HEK293 (cell line): ENCODE measurements around the gene GPALPP1.

ENCODE experiments used
- CTCF ChIA-PET: fragments of 350-600 bp; formaldehyde crosslinking; extraction: SDS; loops from one replicate; lab custom pipeline; 2021; ENCODE audit warnings: antibody characterized with exemption; lab: Yijun Ruan, JAX
- POLR2A ChIA-PET: fragments of 300-600 bp; formaldehyde crosslinking; extraction: SDS; loops from one replicate; lab custom pipeline; 2020; ENCODE audit warnings: antibody characterized with exemption, inconsistent platforms; lab: Yijun Ruan, JAX
- H3K27ac ChIP-seq: fragments of 200-500 bp; sonication (Bioruptor generic); 2 replicates; pipeline ENCODE4 v1.5.1; 2014; ENCODE audit warnings: low read depth, low read length, control low read depth, inconsistent platforms; ENCODE audit errors: extremely low read depth
- H3K36me3 ChIP-seq, 2 experiments: fragments of 200-500 bp in 1 of 2; sonication (Bioruptor generic) in 1 of 2; 1 replicate in 1 of 2; 2 replicates in 1 of 2; pipeline ENCODE4 v1.5.1; 2014 to 2017; ENCODE audit warnings: inconsistent platforms in 2 of 2, low read length in 2 of 2; ENCODE audit not compliant: control insufficient read depth in 2 of 2, insufficient read depth in 1 of 2
- H3K4me1 ChIP-seq: fragments of 200-500 bp; sonication (Bioruptor generic); 2 replicates; pipeline ENCODE4 v1.5.1; 2014; ENCODE audit warnings: mild to moderate bottlenecking, low read length, inconsistent platforms; ENCODE audit not compliant: control insufficient read depth, insufficient read depth
- H3K4me3 ChIP-seq: 2 replicates; pipeline ENCODE4 v1.5.1; 2011; ENCODE audit warnings: low read depth, mild to moderate bottlenecking, control low read depth, low read length, moderate library complexity
- H3K9me3 ChIP-seq: fragments of 200-500 bp; sonication (Bioruptor generic); 2 replicates; pipeline ENCODE4 v1.5.1; 2014; ENCODE audit warnings: low read depth, low read length, inconsistent platforms; ENCODE audit not compliant: control insufficient read depth, insufficient read depth
- ATF2 ChIP-seq: fragments of 450-650 bp; formaldehyde crosslinking; IDR thresholded peaks from 2 replicates; pipeline ENCODE4 v1.5.1; 2016; ENCODE audit warnings: missing biosample characterization, missing genetic modification characterization, low read depth
- BCL11B ChIP-seq: fragments of 450-650 bp; formaldehyde crosslinking; IDR thresholded peaks from 2 replicates; pipeline ENCODE4 v1.5.1; 2016; ENCODE audit warnings: low read depth, missing biosample characterization, missing genetic modification characterization
- HOXC10 ChIP-seq: sonication (generic); formaldehyde crosslinking; IDR thresholded peaks from 2 replicates; pipeline ENCODE4 v1.8.1; 2023; ENCODE audit warnings: mild to moderate bottlenecking, missing genetic modification reagents
- PRDM4 ChIP-seq: fragments of 450-650 bp; formaldehyde crosslinking; IDR thresholded peaks from 2 replicates; pipeline ENCODE4 v1.5.1; 2017; ENCODE audit warnings: missing biosample characterization, missing genetic modification characterization
- SP2 ChIP-seq: fragments of 450-650 bp; formaldehyde crosslinking; IDR thresholded peaks from 2 replicates; pipeline ENCODE4 v1.5.1; 2016; ENCODE audit warnings: missing biosample characterization, missing genetic modification characterization
- YY2 ChIP-seq: fragments of 450-650 bp; formaldehyde crosslinking; IDR thresholded peaks from 2 replicates; pipeline ENCODE4 v1.5.1; 2016; ENCODE audit warnings: missing biosample characterization, missing genetic modification characterization
- ZBTB21 ChIP-seq: fragments of 450-650 bp; formaldehyde crosslinking; IDR thresholded peaks from 2 replicates; pipeline ENCODE4 v1.5.1; 2017; ENCODE audit warnings: missing biosample characterization, missing genetic modification characterization
- ZBTB44 ChIP-seq: fragments of 450-650 bp; IDR thresholded peaks from 2 replicates; pipeline ENCODE4 v1.5.1; 2018; ENCODE audit warnings: missing biosample characterization, mild to moderate bottlenecking, missing genetic modification characterization
- ZNF16 ChIP-seq: fragments of 450-650 bp; formaldehyde crosslinking; IDR thresholded peaks from 2 replicates; pipeline ENCODE4 v1.5.1; 2016; ENCODE audit warnings: low read depth, missing biosample characterization, missing genetic modification characterization
- ZNF19 ChIP-seq: fragments of 450-650 bp; formaldehyde crosslinking; IDR thresholded peaks from 2 replicates; pipeline ENCODE4; 2016; ENCODE audit warnings: missing biosample characterization, missing genetic modification characterization, low read depth
- ZNF292 ChIP-seq: fragments of 450-650 bp; formaldehyde crosslinking; IDR thresholded peaks from 2 replicates; pipeline ENCODE4 v1.5.1; 2016; ENCODE audit warnings: low read depth, missing biosample characterization, missing genetic modification characterization, borderline replicate concordance
- ZNF324 ChIP-seq: fragments of 450-650 bp; formaldehyde crosslinking; IDR thresholded peaks from 2 replicates; pipeline ENCODE4 v1.5.1; 2016; ENCODE audit warnings: missing biosample characterization, missing genetic modification characterization
- ZNF350 ChIP-seq: fragments of 450-650 bp; formaldehyde crosslinking; IDR thresholded peaks from 2 replicates; pipeline ENCODE4 v1.5.0; 2017; ENCODE audit warnings: missing biosample characterization, mild to moderate bottlenecking, missing genetic modification characterization
- ZNF596 ChIP-seq: fragments of 450-650 bp; IDR thresholded peaks from 2 replicates; pipeline ENCODE4 v1.5.0; 2018; ENCODE audit warnings: missing biosample characterization, mild to moderate bottlenecking, missing genetic modification characterization, moderate library complexity
- ZNF629 ChIP-seq: fragments of 450-650 bp; formaldehyde crosslinking; IDR thresholded peaks from 2 replicates; pipeline ENCODE4 v1.5.1; 2017; ENCODE audit warnings: missing biosample characterization, missing genetic modification characterization
- ZNF830 ChIP-seq: fragments of 450-650 bp; IDR thresholded peaks from 2 replicates; pipeline ENCODE4 v1.5.0; 2018; ENCODE audit warnings: missing biosample characterization, missing genetic modification characterization, low read depth, mild to moderate bottlenecking, moderate library complexity
- ZSCAN30 ChIP-seq: fragments of 450-650 bp; IDR thresholded peaks from 2 replicates; pipeline ENCODE4 v1.5.1; 2018; ENCODE audit warnings: missing biosample characterization, mild to moderate bottlenecking, missing genetic modification characterization, moderate library complexity

The GPALPP1 gene

GRCh38 chr13:45003417-45003816 lies 14.1 kb downstream of the GPALPP1 start:
- Histone ChIP-seq H3K36me3 (peaks cover 12 to 31% of the 10 kb centered on the region in 2 experiments; a peak in 2 of 3 replicates), H3K4me3 (no peak overlapping the region), H3K27ac (no peak overlapping the region), H3K4me1 (no peaks in the 10 kb centered on the region), H3K9me3 (no peaks in the 10 kb centered on the region)
- CTCF ChIA-PET = interaction anchor here (0.6 kb wide), 1 partner anchor 566 kb away, joined by 3 read pairs; no protein-coding TSS in a partner anchor
- POLR2A ChIA-PET = no interaction called here
- TF ChIP-seq ZNF629 (tag by site-specific recombination) (peak; percentile 88), ZBTB44 (tag by site-specific recombination) (no peak), ZBTB21 (peak; percentile 61; the same call in 1 of the 2 replicates)

- Histone ChIP-seq H3K9me3 (no peaks in the 10 kb centered on the region), H3K36me3 (peaks cover 12 to 37% of the 10 kb centered on the region in 2 experiments; a peak in 2 of 3 replicates), H3K4me3 (no peak overlapping the region), H3K4me1 (no peaks in the 10 kb centered on the region)
- POLR2A ChIA-PET = no interaction called here
- TF ChIP-seq YY2 (tag by site-specific recombination) = no peak
- no peak for TF ChIP-seq HOXC10 (CRISPR knock-in tag)
- TF ChIP-seq ZNF16 (tag by site-specific recombination) = no peak
- TF ChIP-seq SP2 (tag by site-specific recombination) = no peak
- TF ChIP-seq, all 188 proteins: peak for 0
- CTCF ChIA-PET = no interaction called here
- H3K27ac ChIP-seq = no peak overlapping the region
Measured at GRCh38 chr13:45004096-45004495, 14.8 kb downstream of the GPALPP1 start.

- H3K4me1 ChIP-seq = no peaks in the 10 kb centered on the region
- no peak for TF ChIP-seq ZNF350 (tag by site-specific recombination)
- TF ChIP-seq PRDM4 (tag by site-specific recombination) = no peak
- TF ChIP-seq ATF2 (tag by site-specific recombination) = no peak
- TF ChIP-seq ZBTB21 = no peak
- TF ChIP-seq ZNF292 (tag by site-specific recombination) = no peak
- TF ChIP-seq BCL11B = no peak
- TF ChIP-seq ZNF19 (tag by site-specific recombination) = no peak
- no peak for TF ChIP-seq ZSCAN30
- no peak for TF ChIP-seq ZNF324 (tag by site-specific recombination)
- no peak for TF ChIP-seq ZNF830 (tag by site-specific recombination)
- no peak for TF ChIP-seq ZNF596 (tag by site-specific recombination)
- peaks cover 12 to 57% of the 10 kb centered on the region in 2 experiments for H3K36me3 ChIP-seq
- CTCF ChIA-PET = interaction anchor here (1.3 kb wide), 1 partner anchor 15 kb away, joined by 4 read pairs; no protein-coding TSS in a partner anchor
- no peak overlapping the region for H3K27ac ChIP-seq
- H3K4me3 ChIP-seq = no peak overlapping the region
- POLR2A ChIA-PET = no interaction called here
- no peaks in the 10 kb centered on the region for H3K9me3 ChIP-seq
Measured at GRCh38 chr13:45007225-45007624, 17.9 kb downstream of the GPALPP1 start.
